Endometrial microvascular endothelial cells (primary cell): ENCODE data around the gene PGAP3. TPM values are rescaled to one million over a fixed set of nuclear protein-coding genes. Genes with fewer than 3 reads are reported as not detected.
"Not testable (repeated sequence)": the region's sequence is repeated elsewhere in the genome, so short reads cannot be mapped to it uniquely, and the experiment has no call there.

Experiments
- in situ Hi-C: cut with HindIII; loops from 2 replicates; pipeline ENCODE4 v1.10.0; 2017; ENCODE audit warnings: low sequenced_read_pairs, low pct_unique_long_range_greater_than_20kb; ENCODE audit errors: inconsistent ontology term
- total RNA-seq: library from RNA; depleted of rRNA; stranded (reverse); fragments of >200 nt; gene quantifications from one replicate; pipeline ENCODE4 v1.2.3, GENCODE V29; 2015; ENCODE audit errors: inconsistent ontology term

PGAP3 gene, protein sequence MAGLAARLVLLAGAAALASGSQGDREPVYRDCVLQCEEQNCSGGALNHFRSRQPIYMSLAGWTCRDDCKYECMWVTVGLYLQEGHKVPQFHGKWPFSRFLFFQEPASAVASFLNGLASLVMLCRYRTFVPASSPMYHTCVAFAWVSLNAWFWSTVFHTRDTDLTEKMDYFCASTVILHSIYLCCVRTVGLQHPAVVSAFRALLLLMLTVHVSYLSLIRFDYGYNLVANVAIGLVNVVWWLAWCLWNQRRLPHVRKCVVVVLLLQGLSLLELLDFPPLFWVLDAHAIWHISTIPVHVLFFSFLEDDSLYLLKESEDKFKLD
- 7.4 TPM for total RNA-seq

DNA sequence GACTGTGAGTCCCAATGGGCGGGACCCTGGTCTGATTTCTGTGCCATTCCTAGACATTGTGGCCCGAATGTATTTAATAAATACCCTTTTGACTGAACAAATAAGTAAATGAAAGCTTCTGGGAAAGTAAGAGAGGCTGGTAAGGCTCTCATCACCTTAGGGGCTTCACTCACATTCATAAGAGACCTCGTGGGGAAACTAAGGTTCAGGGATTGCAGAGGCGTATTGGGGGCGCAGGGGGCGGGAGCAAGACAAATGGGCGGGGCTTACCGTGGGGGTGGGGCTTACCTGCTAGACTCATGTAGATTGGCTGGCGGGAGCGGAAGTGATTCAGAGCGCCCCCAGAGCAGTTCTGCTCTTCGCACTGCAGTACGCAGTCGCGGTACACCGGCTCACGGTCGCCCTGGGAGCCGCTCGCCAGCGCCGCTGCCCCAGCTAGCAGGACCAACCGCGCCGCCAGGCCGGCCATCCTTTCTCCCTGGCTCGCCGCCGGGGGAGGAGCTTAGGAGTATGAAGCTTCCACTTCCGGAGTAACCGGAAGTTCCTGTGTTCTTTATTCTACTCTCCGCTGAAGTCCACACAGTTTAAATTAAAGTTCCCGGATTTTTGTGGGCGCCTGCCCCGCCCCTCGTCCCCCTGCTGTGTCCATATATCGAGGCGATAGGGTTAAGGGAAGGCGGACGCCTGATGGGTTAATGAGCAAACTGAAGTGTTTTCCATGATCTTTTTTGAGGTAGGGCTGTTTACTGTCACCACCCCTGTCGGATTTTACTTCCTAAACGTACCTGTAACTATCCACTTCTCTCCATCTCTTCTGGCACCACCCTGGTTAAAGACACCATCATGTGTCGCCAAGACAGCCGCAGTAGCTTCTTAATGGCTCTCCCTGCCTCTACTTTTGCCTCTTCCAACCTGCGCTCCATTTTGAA is at the start of gene PGAP3:
PGAP3 (minus strand) TSS at position 512 of the 929 bp plus-strand sequence; CDS start at position 469, 43 bp downstream.
- in situ Hi-C loops = no loop called here

DNA sequence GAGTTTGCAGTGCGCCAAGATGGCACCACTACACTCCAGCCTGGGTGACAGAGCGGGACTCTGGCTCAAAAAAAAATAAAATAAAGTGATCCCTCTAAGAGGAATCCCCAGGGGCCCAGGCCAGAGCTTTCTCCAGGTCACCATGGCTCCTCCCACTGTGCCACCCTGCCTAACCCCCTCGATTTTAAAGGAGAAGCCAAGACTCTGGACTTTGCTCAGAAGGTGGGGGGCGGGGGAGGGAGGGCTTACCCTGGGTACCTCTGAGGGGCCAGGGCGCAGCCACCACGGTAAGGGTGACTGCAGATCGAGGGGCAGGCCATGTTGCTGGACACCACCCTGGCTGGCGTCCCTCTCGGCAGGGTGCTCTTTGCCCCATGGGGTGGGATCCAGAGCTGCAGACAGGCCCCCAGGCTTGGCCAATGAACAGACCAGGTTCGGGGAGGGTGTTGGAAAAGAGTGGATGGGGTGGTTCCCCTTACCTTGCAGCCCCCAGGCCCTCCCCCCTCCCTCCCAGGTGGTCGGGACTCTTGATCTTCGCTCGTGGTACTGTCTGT is 49.4 kb upstream of the PGAP3 start:
- in situ Hi-C loops = no loop called here

- in situ Hi-C loops = no loop called here
Measured at GRCh38 chr17:39736319-39737165, 48.7 kb upstream of the PGAP3 start.

- in situ Hi-C loops = no loop called here
Measured at GRCh38 chr17:39735882-39736281, 48.0 kb upstream of the PGAP3 start.

DNA sequence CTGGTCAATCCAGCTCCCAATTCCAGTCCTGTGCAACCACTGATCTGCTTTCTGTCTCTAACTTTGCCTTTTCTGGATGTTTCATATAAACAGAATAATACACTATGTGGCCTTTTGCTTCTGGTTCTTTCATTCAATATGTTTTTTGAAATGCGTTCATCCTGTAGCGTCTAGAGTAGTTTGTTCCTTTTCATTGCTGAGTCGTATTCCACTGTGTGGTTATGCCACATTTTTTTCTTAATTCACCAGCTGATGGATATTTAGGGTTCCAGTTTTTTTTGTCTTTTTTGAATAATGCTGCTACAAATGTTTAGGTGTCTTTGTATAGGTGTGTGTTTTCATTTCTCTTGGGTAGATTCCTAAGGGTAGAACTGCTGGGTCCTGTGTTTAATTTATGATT is 44.7 kb upstream of the PGAP3 start:
- in situ Hi-C loops = no loop called here

GRCh38 chr17:39730095-39730921 is 42.5 kb upstream of the PGAP3 start, which contains the start of gene MIEN1:
MIEN1 (minus strand) TSS chr17:39730532; CDS start chr17:39730495, 37 bp downstream.
- in situ Hi-C loops = no loop called here

DNA sequence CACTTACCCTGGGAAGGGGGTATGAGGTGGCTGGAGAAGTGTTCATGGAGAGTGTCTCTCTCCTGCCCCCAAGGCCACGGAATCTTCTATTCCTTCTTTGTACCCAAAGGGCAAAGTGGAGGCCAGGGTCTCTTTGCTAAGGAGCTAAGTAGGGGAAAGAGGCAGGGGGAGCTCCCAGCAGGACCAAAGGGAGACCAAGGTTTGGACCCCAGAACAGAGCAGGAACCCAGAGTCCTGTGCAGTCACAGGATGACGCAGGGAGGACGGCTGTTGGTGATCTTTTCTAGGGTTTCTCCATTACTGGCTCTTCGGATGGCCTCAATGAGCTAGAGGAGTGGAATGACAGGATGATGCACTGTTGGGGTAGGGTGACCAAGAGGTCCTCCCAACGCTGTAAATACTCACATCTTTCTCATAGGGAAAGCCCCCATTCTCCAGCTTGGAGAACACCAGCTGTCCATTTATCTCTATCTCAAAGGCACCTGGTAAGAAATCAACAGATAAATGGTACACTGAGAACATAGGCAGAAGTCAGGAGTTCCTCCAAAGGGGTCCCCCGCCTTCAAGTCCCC is 41.5 kb upstream of the PGAP3 start:
- in situ Hi-C loops = no loop called here

DNA sequence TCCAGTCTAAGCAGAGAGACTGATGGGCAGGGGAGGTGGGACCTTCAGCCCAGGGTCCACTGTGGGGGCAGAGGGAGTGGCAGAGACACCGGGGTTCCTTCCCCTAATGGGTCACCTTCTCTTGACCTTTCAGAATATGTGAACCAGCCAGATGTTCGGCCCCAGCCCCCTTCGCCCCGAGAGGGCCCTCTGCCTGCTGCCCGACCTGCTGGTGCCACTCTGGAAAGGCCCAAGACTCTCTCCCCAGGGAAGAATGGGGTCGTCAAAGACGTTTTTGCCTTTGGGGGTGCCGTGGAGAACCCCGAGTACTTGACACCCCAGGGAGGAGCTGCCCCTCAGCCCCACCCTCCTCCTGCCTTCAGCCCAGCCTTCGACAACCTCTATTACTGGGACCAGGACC is 39.7 kb upstream of the PGAP3 start:
- in situ Hi-C loops = no loop called here

DNA sequence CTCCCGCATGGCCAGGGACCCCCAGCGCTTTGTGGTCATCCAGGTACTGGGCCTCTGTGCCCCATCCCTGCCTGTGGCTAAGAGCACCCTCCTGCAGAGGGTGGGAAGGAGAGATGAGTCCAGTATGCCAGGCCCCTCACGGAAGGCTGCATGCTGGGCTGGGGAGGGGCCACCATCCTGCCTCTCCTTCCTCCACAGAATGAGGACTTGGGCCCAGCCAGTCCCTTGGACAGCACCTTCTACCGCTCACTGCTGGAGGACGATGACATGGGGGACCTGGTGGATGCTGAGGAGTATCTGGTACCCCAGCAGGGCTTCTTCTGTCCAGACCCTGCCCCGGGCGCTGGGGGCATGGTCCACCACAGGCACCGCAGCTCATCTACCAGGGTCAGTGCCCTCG is 38.8 kb upstream of the PGAP3 start:
- in situ Hi-C loops = no loop called here

DNA sequence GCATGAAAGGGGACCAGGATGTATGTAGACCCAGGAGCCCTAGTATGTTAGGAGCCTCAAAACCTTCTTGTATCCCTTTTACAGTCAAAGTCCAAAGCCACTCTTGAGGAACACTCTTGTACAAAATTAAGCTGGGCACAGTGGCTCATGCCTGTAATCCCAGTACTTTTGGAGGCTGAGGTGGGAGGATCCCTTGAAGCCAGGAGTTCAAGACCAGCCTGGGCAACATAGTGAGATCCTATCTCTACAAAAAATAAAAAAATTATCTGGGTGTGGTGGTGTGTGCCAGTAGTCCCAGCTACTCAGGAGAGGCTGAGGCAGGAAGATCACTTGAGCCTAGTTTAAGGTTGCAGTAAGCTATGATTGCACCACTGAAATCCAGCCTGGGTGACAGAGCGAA is 38.1 kb upstream of the PGAP3 start:
- in situ Hi-C loops = not testable (repeated sequence)

DNA sequence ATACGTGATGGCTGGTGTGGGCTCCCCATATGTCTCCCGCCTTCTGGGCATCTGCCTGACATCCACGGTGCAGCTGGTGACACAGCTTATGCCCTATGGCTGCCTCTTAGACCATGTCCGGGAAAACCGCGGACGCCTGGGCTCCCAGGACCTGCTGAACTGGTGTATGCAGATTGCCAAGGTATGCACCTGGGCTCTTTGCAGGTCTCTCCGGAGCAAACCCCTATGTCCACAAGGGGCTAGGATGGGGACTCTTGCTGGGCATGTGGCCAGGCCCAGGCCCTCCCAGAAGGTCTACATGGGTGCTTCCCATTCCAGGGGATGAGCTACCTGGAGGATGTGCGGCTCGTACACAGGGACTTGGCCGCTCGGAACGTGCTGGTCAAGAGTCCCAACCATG is 36.9 kb upstream of the PGAP3 start:
- in situ Hi-C loops = no loop called here

GRCh38 chr17:39722965-39723848 is 35.4 kb upstream of the PGAP3 start:
- in situ Hi-C loops = no loop called here

DNA sequence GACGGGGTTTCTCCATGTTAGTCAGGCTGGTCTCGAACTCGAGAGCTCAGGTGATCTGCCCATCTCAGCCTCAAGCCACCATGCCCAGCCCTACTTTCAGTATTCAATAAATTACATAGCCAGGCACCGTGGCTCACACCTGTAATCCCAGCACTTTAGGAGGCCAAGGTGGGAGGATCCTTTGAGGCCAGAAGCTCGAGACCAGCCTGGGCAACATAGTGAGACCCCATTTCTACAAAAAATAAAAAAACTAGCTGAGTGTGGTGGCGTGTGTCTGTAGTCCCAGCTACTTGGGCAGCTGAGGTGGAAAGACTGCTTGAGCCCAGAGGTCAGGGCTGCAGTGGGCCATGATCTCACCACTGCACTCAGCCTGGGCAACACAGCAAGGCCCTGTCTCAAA is 34.2 kb upstream of the PGAP3 start:
- in situ Hi-C loops = no loop called here

DNA sequence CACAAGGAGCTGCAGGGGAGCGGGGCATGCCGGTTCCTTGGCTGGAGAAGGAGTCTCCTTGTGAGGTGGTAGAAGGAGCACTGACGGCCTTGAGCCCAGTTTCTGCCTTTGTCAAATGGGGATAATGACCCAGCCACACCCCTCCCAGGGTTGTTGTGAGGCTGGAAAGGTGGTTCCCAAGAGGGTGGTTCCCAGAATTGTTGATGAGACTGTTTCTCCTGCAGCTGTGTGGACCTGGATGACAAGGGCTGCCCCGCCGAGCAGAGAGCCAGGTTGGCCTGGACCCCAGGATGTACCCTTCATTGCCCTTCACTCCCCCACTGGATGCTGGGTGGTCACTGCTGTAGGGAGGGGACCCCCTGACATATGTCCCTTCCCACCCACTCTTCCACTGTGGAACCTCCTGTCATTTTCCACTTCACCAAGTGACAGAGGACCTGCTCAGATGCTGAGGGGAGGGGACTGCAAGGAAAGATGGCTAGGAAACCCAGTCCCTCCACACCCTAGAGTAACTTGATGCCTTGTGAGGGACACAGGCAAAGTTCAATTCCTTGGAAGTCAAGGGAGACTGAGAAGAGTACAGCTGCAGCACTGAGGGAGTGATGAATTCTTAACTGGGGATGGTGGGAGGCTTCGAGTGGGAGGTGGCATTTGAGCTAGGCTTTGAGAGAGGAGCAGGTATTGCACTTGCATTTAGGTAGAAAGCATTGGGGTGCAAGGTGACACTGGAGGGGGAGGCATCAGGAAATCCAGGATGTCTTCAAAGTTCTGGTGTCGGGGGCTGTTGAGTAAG is 31.9 kb upstream of the PGAP3 start:
- in situ Hi-C loops = no loop called here

GRCh38 chr17:39717660-39718059 is 29.8 kb upstream of the PGAP3 start:
- in situ Hi-C loops = no loop called here

DNA sequence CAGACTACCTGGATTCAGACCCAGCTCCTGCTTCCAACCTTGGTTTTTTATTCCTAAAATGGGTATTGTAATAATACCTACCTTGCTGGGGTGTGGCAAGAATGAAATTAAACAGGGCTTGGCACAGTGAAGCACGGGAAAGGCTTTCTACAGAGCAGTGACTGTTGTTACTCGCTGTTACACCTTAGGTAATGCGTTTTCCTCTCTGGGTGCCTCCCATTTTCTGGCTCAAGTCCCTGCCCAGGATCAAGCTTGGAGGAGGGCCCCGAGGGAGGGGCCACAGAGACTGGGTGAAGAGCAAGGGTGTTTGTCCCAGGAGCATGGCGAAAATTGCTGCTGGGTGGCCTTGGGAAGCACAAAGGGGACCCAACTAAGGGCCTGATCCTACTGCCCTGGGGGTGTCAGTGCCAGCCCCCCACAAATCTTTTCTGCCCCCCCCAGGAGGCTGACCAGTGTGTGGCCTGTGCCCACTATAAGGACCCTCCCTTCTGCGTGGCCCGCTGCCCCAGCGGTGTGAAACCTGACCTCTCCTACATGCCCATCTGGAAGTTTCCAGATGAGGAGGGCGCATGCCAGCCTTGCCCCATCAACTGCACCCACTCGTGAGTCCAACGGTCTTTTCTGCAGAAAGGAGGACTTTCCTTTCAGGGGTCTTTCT is 29.2 kb upstream of the PGAP3 start:
- in situ Hi-C loops = no loop called here
